Measurements from ENCODE around the gene KLHL18. TPM values are rescaled to one million over a fixed set of nuclear protein-coding genes. Genes with fewer than 3 reads are reported as not detected.

The KLHL18 gene
- total RNA-seq, 1 donor from 2014 or later: 29.1 TPM

GRCh38 chr3:47380026-47380600, 97.4 kb downstream of the KLHL18 start:
- H3K36me3 Mint-ChIP-seq: peaks cover 9% of the 10 kb centered on the region
- DNase-seq (ENCODE audit: extremely low spot score, unreplicated experiment): no peak
- H3K4me3 Mint-ChIP-seq: peak overlapping the region; percentile 100
- no peaks in the 10 kb centered on the region for H3K9me3 Mint-ChIP-seq
- peak overlapping the region; percentile 100 for H3K27ac Mint-ChIP-seq
- H3K4me1 Mint-ChIP-seq (ENCODE audit: unreplicated experiment): peaks cover 28% of the 10 kb centered on the region
- TF ChIP-seq, protein P1, sequence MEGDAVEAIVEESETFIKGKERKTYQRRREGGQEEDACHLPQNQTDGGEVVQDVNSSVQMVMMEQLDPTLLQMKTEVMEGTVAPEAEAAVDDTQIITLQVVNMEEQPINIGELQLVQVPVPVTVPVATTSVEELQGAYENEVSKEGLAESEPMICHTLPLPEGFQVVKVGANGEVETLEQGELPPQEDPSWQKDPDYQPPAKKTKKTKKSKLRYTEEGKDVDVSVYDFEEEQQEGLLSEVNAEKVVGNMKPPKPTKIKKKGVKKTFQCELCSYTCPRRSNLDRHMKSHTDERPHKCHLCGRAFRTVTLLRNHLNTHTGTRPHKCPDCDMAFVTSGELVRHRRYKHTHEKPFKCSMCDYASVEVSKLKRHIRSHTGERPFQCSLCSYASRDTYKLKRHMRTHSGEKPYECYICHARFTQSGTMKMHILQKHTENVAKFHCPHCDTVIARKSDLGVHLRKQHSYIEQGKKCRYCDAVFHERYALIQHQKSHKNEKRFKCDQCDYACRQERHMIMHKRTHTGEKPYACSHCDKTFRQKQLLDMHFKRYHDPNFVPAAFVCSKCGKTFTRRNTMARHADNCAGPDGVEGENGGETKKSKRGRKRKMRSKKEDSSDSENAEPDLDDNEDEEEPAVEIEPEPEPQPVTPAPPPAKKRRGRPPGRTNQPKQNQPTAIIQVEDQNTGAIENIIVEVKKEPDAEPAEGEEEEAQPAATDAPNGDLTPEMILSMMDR (conservative IDR thresholded peaks at IDR 0.05): no peak
- no peaks in the 10 kb centered on the region for H3K27me3 Mint-ChIP-seq

- Mint-ChIP-seq H3K27me3 (no peaks in the 10 kb centered on the region), H3K36me3 (peaks cover 12% of the 10 kb centered on the region), H3K27ac (peak within 1 kb of the TSS; percentile 100), H3K4me3 (peak within 1 kb of the TSS; percentile 100), H3K9me3 (no peaks in the 10 kb centered on the region), H3K4me1 (ENCODE audit: unreplicated experiment) (peaks cover 31% of the 10 kb centered on the region)
- TF ChIP-seq, protein P1 (conservative IDR thresholded peaks at IDR 0.05): no peak
- DNase-seq (ENCODE audit: extremely low spot score, unreplicated experiment): peak; percentile 100
Measured at GRCh38 chr3:47380601-47381316, 98.0 kb downstream of the KLHL18 start, which contains the start of gene PTPN23. TSS of gene PTPN23 (plus strand) at chr3:47381021. CDS start at chr3:47381097, 76 bp downstream.

- TF ChIP-seq, protein P1 (conservative IDR thresholded peaks at IDR 0.05): no peak
- peak; percentile 87 for DNase-seq (ENCODE audit: extremely low spot score, unreplicated experiment)
- peaks cover 33% of the 10 kb centered on the region for H3K4me1 Mint-ChIP-seq (ENCODE audit: unreplicated experiment)
- no peaks in the 10 kb centered on the region for H3K27me3 Mint-ChIP-seq
- H3K9me3 Mint-ChIP-seq: no peaks in the 10 kb centered on the region
- H3K36me3 Mint-ChIP-seq: peaks cover 16% of the 10 kb centered on the region
- peak overlapping the region; percentile 100 for H3K4me3 Mint-ChIP-seq
- H3K27ac Mint-ChIP-seq: peak overlapping the region; percentile 100
Measured at GRCh38 chr3:47381317-47382157, 98.8 kb downstream of the KLHL18 start.

- TF ChIP-seq, protein P1 (conservative IDR thresholded peaks at IDR 0.05): no peak
- peaks cover 29% of the 10 kb centered on the region for H3K4me1 Mint-ChIP-seq (ENCODE audit: unreplicated experiment)
- peak overlapping the region; percentile 71 for H3K4me3 Mint-ChIP-seq
- H3K36me3 Mint-ChIP-seq: peaks cover 24% of the 10 kb centered on the region
- DNase-seq (ENCODE audit: extremely low spot score, unreplicated experiment): no peak
- H3K9me3 Mint-ChIP-seq: no peaks in the 10 kb centered on the region
- H3K27ac Mint-ChIP-seq: peak overlapping the region; percentile 96
- no peaks in the 10 kb centered on the region for H3K27me3 Mint-ChIP-seq
Measured at GRCh38 chr3:47384425-47384824, 101.7 kb downstream of the KLHL18 start.

- Mint-ChIP-seq H3K4me1 (ENCODE audit: unreplicated experiment) (peaks cover 23% of the 10 kb centered on the region), H3K27me3 (no peaks in the 10 kb centered on the region), H3K9me3 (no peaks in the 10 kb centered on the region), H3K36me3 (peaks cover 24% of the 10 kb centered on the region), H3K4me3 (peak overlapping the region; percentile 71), H3K27ac (peak overlapping the region; percentile 96)
- DNase-seq (ENCODE audit: extremely low spot score, unreplicated experiment): no peak
- TF ChIP-seq, protein P1 (conservative IDR thresholded peaks at IDR 0.05): no peak
Measured at GRCh38 chr3:47385007-47385406, 102.3 kb downstream of the KLHL18 start.
